ENCODE results near the gene NAT16. TPM values are rescaled to one million over a fixed set of nuclear protein-coding genes. Genes with fewer than 3 reads are reported as not detected.

NAT16 gene
- total RNA-seq: not detected in 2 replicates

GRCh38 chr7:101180130-101180755 lies at the start of gene NAT16:
Gene NAT16 (minus strand): TSS chr7:101180293. CDS start chr7:101174807, 5,486 bp downstream.

GRCh38 chr7:101217388-101218235 lies 37.5 kb upstream of the NAT16 start, which contains the start of the genes PLOD3 and ZNHIT1:
Gene PLOD3 (minus strand): TSS chr7:101217581. CDS start chr7:101217274, 307 bp downstream.
Gene ZNHIT1 (plus strand): TSS chr7:101218165. CDS start chr7:101218196, 31 bp downstream.

GRCh38 chr7:101200862-101201599 lies 20.9 kb upstream of the NAT16 start, which contains the start of gene MOGAT3:
Gene MOGAT3 (minus strand): TSS chr7:101201036. CDS start chr7:101200854, 182 bp downstream.

DNA sequence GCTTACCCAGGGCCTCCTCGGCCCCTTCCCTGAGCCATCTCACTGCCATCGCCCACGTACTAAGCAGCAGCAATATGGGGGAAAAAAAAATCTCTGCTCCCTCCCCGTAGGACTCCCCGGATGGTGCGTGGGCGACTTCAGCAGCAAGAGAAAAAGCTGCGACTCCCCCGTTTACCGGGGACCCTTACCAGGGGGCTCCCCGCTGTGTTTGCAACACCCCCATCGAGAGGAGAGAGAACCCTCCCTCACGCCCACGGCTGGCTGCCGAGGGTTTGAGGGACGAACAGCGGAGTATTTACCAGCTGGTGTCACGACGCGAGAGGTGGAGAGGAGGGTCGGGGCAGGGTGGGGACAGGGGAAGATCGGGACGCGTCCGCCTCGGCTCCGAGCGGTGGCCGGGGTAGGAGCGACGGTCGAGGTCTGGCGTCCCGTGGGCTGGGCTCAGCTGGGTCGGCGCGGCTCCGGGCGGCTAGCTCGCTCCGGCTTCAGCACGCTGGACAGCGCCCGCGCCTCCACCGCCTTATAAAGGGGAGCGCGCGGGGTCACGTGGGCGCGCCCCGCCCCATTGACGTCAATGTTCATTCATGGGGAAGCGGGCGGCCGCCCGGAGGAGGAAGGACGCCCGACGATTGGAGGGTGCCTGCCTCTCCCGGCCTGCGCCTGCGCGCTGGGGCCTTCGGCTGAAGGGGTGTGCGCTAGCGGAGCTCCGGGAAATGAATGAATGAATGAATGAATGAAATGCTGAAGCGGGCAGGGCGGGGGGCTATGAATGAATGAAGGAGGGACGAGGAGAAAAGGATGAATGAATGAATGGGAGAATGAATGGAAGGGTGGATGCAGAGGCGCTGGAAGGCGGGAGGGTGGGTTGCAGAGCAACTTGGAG lies 14.8 kb downstream of the NAT16 start, which contains the start of gene VGF:
VGF (minus strand) TSS at position 495 of the 883 bp plus-strand sequence. CDS start 726 bp downstream, outside the sequence.

DNA sequence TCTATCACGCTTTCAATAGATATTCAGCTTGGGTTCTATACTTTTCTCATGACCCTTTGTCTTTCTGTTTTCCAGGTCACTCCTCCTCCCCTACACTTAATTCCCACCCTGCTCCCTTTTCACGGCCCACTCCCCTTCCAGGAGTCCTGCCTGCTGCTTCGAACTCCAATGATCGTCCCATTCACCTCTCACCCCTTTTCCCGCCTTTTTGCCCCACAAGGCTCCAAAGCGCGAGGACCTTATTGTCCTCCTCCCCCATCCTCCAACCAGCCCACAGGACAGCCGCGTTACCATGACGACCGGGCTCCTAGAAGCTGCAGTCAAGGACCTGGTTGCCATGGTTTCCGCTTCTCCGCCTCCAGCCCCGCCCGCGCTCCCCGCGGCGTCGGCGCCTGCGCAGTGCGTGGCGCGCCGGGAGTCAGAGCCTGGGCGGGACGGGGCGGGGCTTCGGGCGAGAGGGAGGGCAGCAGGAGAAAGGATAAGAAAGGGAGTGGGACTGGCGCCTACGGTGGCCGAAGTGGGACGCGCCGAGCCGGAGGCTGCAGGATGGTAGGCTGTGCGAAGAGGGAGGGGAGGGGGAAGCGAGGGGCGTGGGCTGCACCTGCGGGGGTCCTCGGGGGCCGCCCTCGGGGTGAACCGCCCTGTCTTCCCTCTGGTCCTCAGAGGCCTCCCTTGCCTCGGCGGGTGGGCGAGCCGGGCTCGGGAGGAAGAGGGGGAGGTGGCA lies 26.0 kb downstream of the NAT16 start, which contains the start of gene AP1S1:
AP1S1 (plus strand) TSS at position 508 of the 724 bp plus-strand sequence; CDS start at position 547, 39 bp downstream.

DNA sequence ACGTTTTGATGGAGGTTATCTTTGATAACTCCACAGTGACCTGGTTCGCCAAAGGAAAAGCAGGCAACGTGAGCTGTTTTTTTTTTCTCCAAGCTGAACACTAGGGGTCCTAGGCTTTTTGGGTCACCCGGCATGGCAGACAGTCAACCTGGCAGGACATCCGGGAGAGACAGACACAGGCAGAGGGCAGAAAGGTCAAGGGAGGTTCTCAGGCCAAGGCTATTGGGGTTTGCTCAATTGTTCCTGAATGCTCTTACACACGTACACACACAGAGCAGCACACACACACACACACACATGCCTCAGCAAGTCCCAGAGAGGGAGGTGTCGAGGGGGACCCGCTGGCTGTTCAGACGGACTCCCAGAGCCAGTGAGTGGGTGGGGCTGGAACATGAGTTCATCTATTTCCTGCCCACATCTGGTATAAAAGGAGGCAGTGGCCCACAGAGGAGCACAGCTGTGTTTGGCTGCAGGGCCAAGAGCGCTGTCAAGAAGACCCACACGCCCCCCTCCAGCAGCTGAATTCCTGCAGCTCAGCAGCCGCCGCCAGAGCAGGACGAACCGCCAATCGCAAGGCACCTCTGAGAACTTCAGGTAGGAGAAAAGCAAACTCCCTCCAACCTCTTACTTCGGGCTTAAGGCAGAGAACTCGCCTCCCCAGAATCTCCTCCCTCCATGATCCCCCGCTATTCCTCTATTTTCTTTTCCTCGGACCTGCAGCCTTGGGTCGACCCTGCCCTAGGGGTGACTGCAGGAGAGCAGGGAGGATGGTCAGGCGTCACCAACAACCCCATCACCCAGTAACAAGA lies 53.2 kb downstream of the NAT16 start, which contains the start of gene SERPINE1:
SERPINE1 (plus strand) TSS at position 454 of the 809 bp plus-strand sequence. CDS start 1,290 bp downstream, outside the sequence.

Small RNAs within 50 kb of the gene (small RNA-seq; reads per million reads assigned to genes)
- not detected for gene MIR4653

Other genes starting within 250 kb of the NAT16 start
- under 0.01 TPM in 1 of 2 replicates, not detected in the other for gene MUC3A, start 230.8 kb downstream of the NAT16 start, total RNA-seq
- not detected in 2 replicates for gene MUC12, start 210.7 kb downstream of the NAT16 start, total RNA-seq
- gene MUC17, start 160.2 kb downstream of the NAT16 start, total RNA-seq: not detected in 2 replicates
- 11.1 and 12.4 TPM in 2 replicates for gene TRIM56, start 94.8 kb downstream of the NAT16 start, total RNA-seq
- gene SERPINE1, start 53.2 kb downstream of the NAT16 start, total RNA-seq: 2,259 and 4,238 TPM in 2 replicates
- 149 and 181 TPM in 2 replicates for gene AP1S1, start 25.8 kb downstream of the NAT16 start, total RNA-seq
- gene VGF, start 14.7 kb downstream of the NAT16 start, total RNA-seq: 0.10 TPM in 1 of 2 replicates, not detected in the other
- not detected in 2 replicates for gene MOGAT3, start 20.7 kb upstream of the NAT16 start, total RNA-seq
- gene PLOD3, start 37.3 kb upstream of the NAT16 start, total RNA-seq: 80.8 and 85.3 TPM in 2 replicates
- gene ZNHIT1, start 37.9 kb upstream of the NAT16 start, total RNA-seq: 106 and 107 TPM in 2 replicates
- 3.3 and 5.1 TPM in 2 replicates for gene CLDN15, start 57.5 kb upstream of the NAT16 start, total RNA-seq
- gene FIS1, start 64.8 kb upstream of the NAT16 start, total RNA-seq: 153 and 200 TPM in 2 replicates
- gene IFT22, start 141.5 kb upstream of the NAT16 start, total RNA-seq: 22.0 and 25.2 TPM in 2 replicates
- gene COL26A1, start 182.6 kb upstream of the NAT16 start, total RNA-seq: not detected in 2 replicates